H9 (cell line): ENCODE results near the gene ARHGAP26. TPM values are rescaled to one million over a fixed set of nuclear protein-coding genes. Genes with fewer than 3 reads are reported as not detected.

Experiments
- DNase-seq: peaks from one replicate; pipeline ENCODE4 v3.0.0-alpha.2; 2017
- H2AFZ ChIP-seq: one replicate; pipeline ENCODE4 v1.6.1; 2013; ENCODE audit warnings: mild to moderate bottlenecking, low read length, control low read depth, moderate library complexity
- H2AK5ac ChIP-seq: 2 replicates; pipeline ENCODE4 v1.6.1; 2013; ENCODE audit warnings: low read length, control low read depth, mixed read lengths; ENCODE audit not compliant: insufficient read length
- H2BK120ac ChIP-seq: one replicate; pipeline ENCODE4 v1.6.1; 2013; ENCODE audit warnings: low read depth, mild to moderate bottlenecking, low read length, control low read depth, inconsistent platforms; ENCODE audit not compliant: poor library complexity, severe bottlenecking
- H2BK12ac ChIP-seq: 2 replicates; pipeline ENCODE4 v1.6.1; 2013; ENCODE audit warnings: low read length, control low read depth, mixed read lengths, low read depth; ENCODE audit not compliant: insufficient read length
- H2BK15ac ChIP-seq: 2 replicates; pipeline ENCODE4 v1.6.1; 2013; ENCODE audit warnings: low read depth, low read length, control low read depth
- H2BK20ac ChIP-seq: one replicate; pipeline ENCODE4 v1.6.1; 2013; ENCODE audit warnings: low read depth, mild to moderate bottlenecking, low read length, control low read depth, inconsistent platforms; ENCODE audit not compliant: poor library complexity, severe bottlenecking
- H2BK5ac ChIP-seq: 2 replicates; pipeline ENCODE4 v1.6.1; 2013; ENCODE audit warnings: low read length, control low read depth, mixed read lengths; ENCODE audit not compliant: insufficient read length
- H3K14ac ChIP-seq: 2 replicates; pipeline ENCODE4 v1.6.1; 2013; ENCODE audit warnings: low read length, control low read depth; ENCODE audit not compliant: insufficient read depth
- H3K18ac ChIP-seq: 2 replicates; pipeline ENCODE4 v1.6.1; 2013; ENCODE audit warnings: low read depth, mild to moderate bottlenecking, mixed read lengths, low read length, control low read depth; ENCODE audit not compliant: insufficient read length
- H3K23ac ChIP-seq: 2 replicates; pipeline ENCODE4 v1.6.1; 2013; ENCODE audit warnings: low read length, control low read depth, mixed read lengths, low read depth; ENCODE audit not compliant: insufficient read length
- H3K23me2 ChIP-seq: 2 replicates; pipeline ENCODE4 v1.6.1; 2013; ENCODE audit warnings: low read depth, mild to moderate bottlenecking, mixed read lengths, low read length, control low read depth; ENCODE audit not compliant: insufficient read length, poor library complexity, severe bottlenecking
- H3K27ac ChIP-seq: 2 replicates; pipeline ENCODE4 v1.5.1; 2013; ENCODE audit warnings: low read length, control low read depth, mixed read lengths, low read depth; ENCODE audit not compliant: insufficient read length
- H3K27me3 ChIP-seq: 2 replicates; pipeline ENCODE4 v1.6.1; 2013; ENCODE audit warnings: low read length, control low read depth, inconsistent platforms; ENCODE audit not compliant: insufficient read depth
- H3K4ac ChIP-seq: 2 replicates; pipeline ENCODE4 v1.6.1; 2013; ENCODE audit warnings: low read depth, mild to moderate bottlenecking, control low read depth, inconsistent platforms, low read length, moderate library complexity
- H3K4me1 ChIP-seq: 2 replicates; pipeline ENCODE4 v1.6.1; 2013; ENCODE audit warnings: low read length, control low read depth, inconsistent platforms; ENCODE audit not compliant: insufficient read depth
- H3K4me2 ChIP-seq: 2 replicates; pipeline ENCODE4 v1.6.1; 2013; ENCODE audit warnings: low read length, control low read depth, mixed read lengths; ENCODE audit not compliant: insufficient read length, insufficient read depth
- H3K56ac ChIP-seq: 2 replicates; pipeline ENCODE4 v1.6.1; 2013; ENCODE audit warnings: low read depth, mild to moderate bottlenecking, mixed read lengths, low read length, control low read depth; ENCODE audit not compliant: insufficient read length
- H3K79me1 ChIP-seq: 2 replicates; pipeline ENCODE4 v1.6.1; 2013; ENCODE audit warnings: low read depth, mild to moderate bottlenecking, moderate library complexity, low read length, control low read depth, inconsistent platforms; ENCODE audit not compliant: insufficient read depth, poor library complexity, severe bottlenecking
- H3K79me2 ChIP-seq: 2 replicates; pipeline ENCODE4 v1.6.1; 2013; ENCODE audit warnings: low read length, control low read depth, inconsistent platforms; ENCODE audit not compliant: insufficient read depth
- H3K9ac ChIP-seq: 2 replicates; pipeline ENCODE4 v1.6.1; 2013; ENCODE audit warnings: low read length, control low read depth, mixed read lengths; ENCODE audit not compliant: insufficient read length; ENCODE audit errors: extremely low read depth
- H3K9me3 ChIP-seq: one replicate; pipeline ENCODE4 v1.6.1; 2013; ENCODE audit warnings: low read depth, low read length, inconsistent platforms; ENCODE audit not compliant: control insufficient read depth
- H3T11ph ChIP-seq: one replicate; pipeline ENCODE4 v1.6.1; 2013; ENCODE audit warnings: mild to moderate bottlenecking, low read length, control low read depth, inconsistent platforms
- H4K20me1 ChIP-seq: one replicate; pipeline ENCODE4 v1.6.1; 2013; ENCODE audit not compliant: control insufficient read depth, insufficient read length, insufficient read depth
- H4K5ac ChIP-seq: 2 replicates; pipeline ENCODE4 v1.6.1; 2013; ENCODE audit warnings: low read depth, mild to moderate bottlenecking, mixed read lengths, low read length, control low read depth; ENCODE audit not compliant: insufficient read length
- H4K8ac ChIP-seq: replicated peaks from 2 replicates; pipeline ENCODE4 v1.6.1; 2013; ENCODE audit warnings: low read length, control low read depth, mixed read lengths, low read depth; ENCODE audit not compliant: insufficient read length
- H4K91ac ChIP-seq: 2 replicates; pipeline ENCODE4 v1.6.1; 2013; ENCODE audit warnings: low read depth, mild to moderate bottlenecking, moderate library complexity, mixed read lengths, low read length, control low read depth; ENCODE audit not compliant: insufficient read length
- H3K27ac Mint-ChIP-seq, 3 experiments: 2 replicates in 2 of 3; 3 replicates in 1 of 3; pipeline ENCODE4 v1.8.0; 2020 to 2021; ENCODE audit warnings: mixed read lengths in 3 of 3, mild to moderate bottlenecking in 1 of 3, moderate library complexity in 1 of 3
- H3K27me3 Mint-ChIP-seq: 2 replicates; pipeline ENCODE4 v1.8.0; 2021; ENCODE audit warnings: low read depth, mild to moderate bottlenecking, moderate library complexity, mixed read lengths
- H3K36me3 Mint-ChIP-seq, 3 experiments: 2 replicates in 2 of 3; 3 replicates in 1 of 3; pipeline ENCODE4 v1.8.0; 2020 to 2021; ENCODE audit warnings: low read depth in 3 of 3, mixed read lengths in 3 of 3; ENCODE audit not compliant: insufficient read depth in 1 of 3
- H3K4me1 Mint-ChIP-seq, 2 experiments: 2 replicates each; pipeline ENCODE4 v1.8.0; 2020; ENCODE audit warnings: mixed read lengths in 2 of 2
- H3K4me3 Mint-ChIP-seq, 2 experiments: 2 replicates in 1 of 2; 3 replicates in 1 of 2; pipeline ENCODE4 v1.8.0; 2020 to 2021; ENCODE audit warnings: mild to moderate bottlenecking in 2 of 2, mixed read lengths in 2 of 2, moderate library complexity in 1 of 2
- H3K9me3 Mint-ChIP-seq, 2 experiments: 2 replicates in 1 of 2; 3 replicates in 1 of 2; pipeline ENCODE4 v1.8.0; 2020; ENCODE audit warnings: mild to moderate bottlenecking in 2 of 2, mixed read lengths in 2 of 2, moderate library complexity in 1 of 2
- CTCF ChIP-seq: fragments of 200-600 bp; sonication (generic); conservative IDR thresholded peaks from 3 replicates; pipeline ENCODE4 v1.8.0; 2021; ENCODE audit warnings: antibody characterized with exemption, mild to moderate bottlenecking
- WGBS: extraction: QIAGEN DNeasy Blood & Tissue Kit; methylation state at CpG from one replicate; pipeline ENCODE4 v1.1.7; 2013; ENCODE audit warnings: missing lambda C conversion rate, low lambda C conversion rate, mixed read lengths; ENCODE audit not compliant: insufficient read length; ENCODE audit errors: extremely low coverage; 5-methylcytosine and 5-hydroxymethylcytosine counted together
- total RNA-seq: library from RNA; stranded (reverse); gene quantifications from 2 replicates; pipeline ENCODE4 v1.2.1, GENCODE V29; 2021

The ARHGAP26 gene
- total RNA-seq, 1 experiment from 2014 or later = 13.8 TPM

DNA sequence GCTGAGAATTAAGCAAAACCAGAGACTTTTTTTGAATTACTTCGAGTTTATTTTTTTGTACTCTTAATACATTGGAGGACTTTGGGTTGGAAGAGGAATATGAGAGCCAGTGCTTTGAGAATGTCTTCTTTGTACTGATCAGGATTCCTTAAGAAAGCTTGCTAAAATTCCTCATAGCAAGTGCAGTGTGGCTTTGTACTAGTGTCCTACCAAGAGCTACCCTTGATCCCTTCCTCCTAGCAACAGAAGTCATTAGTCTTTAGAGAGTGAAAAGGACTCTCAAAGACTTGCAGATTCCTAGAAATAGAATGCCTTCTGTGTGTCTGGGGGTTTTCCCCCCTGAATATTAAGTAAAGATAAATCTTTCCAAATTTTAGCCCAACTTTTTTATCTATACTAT lies 276.1 kb downstream of the ARHGAP26 start:
- peaks cover 14 to 24% of the 10 kb centered on the region in 2 experiments for H3K4me1 Mint-ChIP-seq
- no CpG with 5 or more reads among the region's 1 CpG for WGBS

More for the DNA sequence above, 276.1 kb downstream of the ARHGAP26 start:
- Histone ChIP-seq H3T11ph (no peak overlapping the region), H3K18ac (no peak overlapping the region), H2BK15ac (no peak overlapping the region), H3K4me2 (no peak overlapping the region), H3K23ac (no peak overlapping the region), H3K14ac (no peak overlapping the region), H3K27ac (no peak overlapping the region), H2BK20ac (no peak overlapping the region), H3K79me2 (no peaks in the 10 kb centered on the region), H4K20me1 (no peaks in the 10 kb centered on the region), H3K4me1 (peaks cover 7% of the 10 kb centered on the region), H4K8ac (no peak overlapping the region), H3K27me3 (no peaks in the 10 kb centered on the region), H3K23me2 (no peaks in the 10 kb centered on the region), H2BK12ac (no peak overlapping the region), H3K4ac (no peak overlapping the region), H3K79me1 (no peaks in the 10 kb centered on the region), H2AFZ (no peak overlapping the region), H2BK120ac (no peak overlapping the region), H3K56ac (no peak overlapping the region), H3K9me3 (no peaks in the 10 kb centered on the region), H2AK5ac (no peak overlapping the region), H4K5ac (no peak overlapping the region), H4K91ac (no peak overlapping the region), H3K9ac (no peak overlapping the region), H2BK5ac (no peak overlapping the region)
- H3K9me3 Mint-ChIP-seq = no peaks in the 10 kb centered on the region
- peaks cover 5 to 16% (median 14%) of the 10 kb centered on the region in 3 experiments; a peak in 6 of 7 replicates for H3K36me3 Mint-ChIP-seq
- no peaks in the 10 kb centered on the region for H3K27me3 Mint-ChIP-seq
- no peak overlapping the region for H3K4me3 Mint-ChIP-seq
- DNase-seq = no peak
- no peak for TF ChIP-seq CTCF
- H3K27ac Mint-ChIP-seq = no peak overlapping the region
